T-helper 1 cell treated with Interleukin-12 subunit alpha and Interleukin-12 subunit beta and Interleukin-4 antibody, amounts not matched to agents 30 ng/mL and 1 ng/mL, for 36 hours (primary cell): Measurements from ENCODE around the gene SRP14. TPM values are rescaled to one million over a fixed set of nuclear protein-coding genes. Genes with fewer than 3 reads are reported as not detected.
"Not testable (repeated sequence)": the region's sequence is repeated elsewhere in the genome, so short reads cannot be mapped to it uniquely, and the experiment has no call there.

ENCODE experiments used
- intact Hi-C: fragments of 100-400 bp; cut with micrococcal nuclease; formaldehyde crosslinking; loops from one replicate; pipeline ENCODE4 v1.15.1; 2024
- total RNA-seq: library from RNA; stranded (reverse); gene quantifications from 2 replicates; pipeline ENCODE4 v1.2.3, GENCODE V29; 2022

The SRP14 gene
- total RNA-seq, 1 donor from 2014 or later: 152 TPM

- intact Hi-C loops: no loop called here
Observed at GRCh38 chr15:40032125-40032839, 6.7 kb downstream of the SRP14 start.

- intact Hi-C loops: no loop called here
Observed at GRCh38 chr15:40031300-40031699, 7.7 kb downstream of the SRP14 start.

GRCh38 chr15:40029979-40030893, 8.7 kb downstream of the SRP14 start:
- intact Hi-C loops: no loop called here

GRCh38 chr15:40028853-40029252, 10.1 kb downstream of the SRP14 start:
- intact Hi-C loops: no loop called here

- intact Hi-C loops: no loop called here
Observed at GRCh38 chr15:40028193-40028592, 10.8 kb downstream of the SRP14 start.

GRCh38 chr15:40016224-40016865, 22.6 kb downstream of the SRP14 start:
- intact Hi-C loops: no loop called here

- intact Hi-C loops: no loop called here
Observed at GRCh38 chr15:40014390-40014789, 24.6 kb downstream of the SRP14 start.

- intact Hi-C loops: not testable (repeated sequence)
Observed at GRCh38 chr15:40013372-40013771, 25.6 kb downstream of the SRP14 start.

- intact Hi-C loops: no loop called here
Observed at GRCh38 chr15:40011303-40011702, 27.7 kb downstream of the SRP14 start.

- intact Hi-C loops: no loop called here
Observed at GRCh38 chr15:40010686-40011085, 28.3 kb downstream of the SRP14 start.

GRCh38 chr15:40008061-40008765, 30.8 kb downstream of the SRP14 start:
- intact Hi-C loops: no loop called here

GRCh38 chr15:40006646-40007045, 32.3 kb downstream of the SRP14 start:
- intact Hi-C loops: no loop called here

- intact Hi-C loops: no loop called here
Observed at GRCh38 chr15:40006003-40006402, 33.0 kb downstream of the SRP14 start.

GRCh38 chr15:40003116-40003916, 35.7 kb downstream of the SRP14 start:
- intact Hi-C loops: no loop called here

GRCh38 chr15:40002295-40002694, 36.7 kb downstream of the SRP14 start:
- intact Hi-C loops: no loop called here

- intact Hi-C loops: no loop called here
Observed at GRCh38 chr15:39999538-40000200, 39.3 kb downstream of the SRP14 start.

GRCh38 chr15:39998511-39999077, 40.4 kb downstream of the SRP14 start:
- intact Hi-C loops: no loop called here

- intact Hi-C loops: no loop called here
Observed at GRCh38 chr15:39997639-39998038, 41.3 kb downstream of the SRP14 start.

- intact Hi-C loops: no loop called here
Observed at GRCh38 chr15:39997031-39997430, 42.0 kb downstream of the SRP14 start.

- intact Hi-C loops: not testable (repeated sequence)
Observed at GRCh38 chr15:39996228-39996627, 42.8 kb downstream of the SRP14 start.
